GM18505 (cell line): ENCODE data around the gene MSTO1.
"Not testable (repeated sequence)": the region's sequence is repeated elsewhere in the genome, so short reads cannot be mapped to it uniquely, and the experiment has no call there.

Experiments used
- ATAC-seq: cut with Tn5 transposase; IDR thresholded peaks from one replicate; pipeline ENCODE4 v1.9.1; 2021; ENCODE audit not compliant: unreplicated experiment
- POLR2A ChIP-seq: IDR thresholded peaks from 4 replicates; pipeline ENCODE4 v1.6.1; 2011; ENCODE audit warnings: borderline replicate concordance; ENCODE audit not compliant: insufficient read depth, insufficient read length; ENCODE audit errors: extremely low read depth

MSTO1 gene

GRCh38 chr1:155645034-155645598, 35.1 kb downstream of the MSTO1 start:
- TF ChIP-seq POLR2A: no peak
- no peak for ATAC-seq

GRCh38 chr1:155645648-155646047, 35.6 kb downstream of the MSTO1 start:
- no peak for ATAC-seq
- no peak for TF ChIP-seq POLR2A

GRCh38 chr1:155646307-155646706, 36.3 kb downstream of the MSTO1 start:
- TF ChIP-seq POLR2A: no peak
- ATAC-seq: no peak

GRCh38 chr1:155648207-155649147, 38.5 kb downstream of the MSTO1 start:
- no peak for ATAC-seq
- TF ChIP-seq POLR2A: no peak

- TF ChIP-seq POLR2A: no peak
- no peak for ATAC-seq
These were observed 39.7 kb downstream of the MSTO1 start for GRCh38 chr1:155649676-155650075.

GRCh38 chr1:155650231-155650757, 40.3 kb downstream of the MSTO1 start:
- no peak for TF ChIP-seq POLR2A
- no peak for ATAC-seq

GRCh38 chr1:155651861-155652661, 42.0 kb downstream of the MSTO1 start:
- TF ChIP-seq POLR2A: no peak
- no peak for ATAC-seq

- no peak for TF ChIP-seq POLR2A
- ATAC-seq: no peak
These were observed 42.9 kb downstream of the MSTO1 start for GRCh38 chr1:155652951-155653350.

GRCh38 chr1:155657463-155657862, 47.4 kb downstream of the MSTO1 start:
- no peak for ATAC-seq
- TF ChIP-seq POLR2A: no peak

- not testable (repeated sequence) for ATAC-seq
These were observed 51.2 kb downstream of the MSTO1 start for GRCh38 chr1:155661239-155661638.
